HepG2 (cell line): ENCODE results near the gene PRR12. TPM values are rescaled to one million over a fixed set of nuclear protein-coding genes. Genes with fewer than 3 reads are reported as not detected.
A peak's percentile ranks its signal among the peaks of the same experiment; 100 is the strongest.

Source experiments
- ARID4A ChIP-seq: sonication (generic); formaldehyde crosslinking; IDR thresholded peaks from 2 replicates; pipeline ENCODE4 v1.5.0; 2020; ENCODE audit warnings: mild to moderate bottlenecking, missing genetic modification reagents, borderline replicate concordance
- E2F1 ChIP-seq: sonication (generic); formaldehyde crosslinking; IDR thresholded peaks from 2 replicates; pipeline ENCODE4 v1.5.0; 2020; ENCODE audit warnings: missing genetic modification reagents
- ESRRA ChIP-seq: sonication (generic); formaldehyde crosslinking; IDR thresholded peaks from 2 replicates; pipeline ENCODE4 v1.5.1; 2020; ENCODE audit warnings: mild to moderate bottlenecking, low read depth, missing genetic modification reagents
- FOXA3 ChIP-seq: IDR thresholded peaks from 2 replicates; pipeline ENCODE4 v1.6.1; 2016; ENCODE audit warnings: missing genetic modification reagents, missing compliant biosample characterization
- HDAC1 ChIP-seq: sonication (generic); formaldehyde crosslinking; IDR thresholded peaks from 2 replicates; pipeline ENCODE4 v1.5.1; 2020; ENCODE audit warnings: mild to moderate bottlenecking, missing genetic modification reagents
- HDAC2 ChIP-seq: sonication (generic); formaldehyde crosslinking; IDR thresholded peaks from 2 replicates; pipeline ENCODE4 v1.4.0; 2020; ENCODE audit warnings: missing genetic modification reagents
- HNF4G ChIP-seq, 2 experiments: sonication (generic) in 1 of 2; formaldehyde crosslinking in 1 of 2; IDR thresholded peaks; 2 replicates each; pipeline versions ENCODE4 v1.4.0 to v1.6.1; 2011 to 2020; ENCODE audit warnings: borderline replicate concordance in 2 of 2, low read depth in 2 of 2, mild to moderate bottlenecking in 2 of 2, low read length in 1 of 2, missing genetic modification reagents in 1 of 2, moderate library complexity in 1 of 2
- KLF13 ChIP-seq: sonication (generic); formaldehyde crosslinking; IDR thresholded peaks from 2 replicates; pipeline ENCODE4 v1.4.0; 2020; ENCODE audit warnings: mild to moderate bottlenecking, missing genetic modification reagents
- NR2C2 ChIP-seq: sonication (generic); formaldehyde crosslinking; IDR thresholded peaks from 2 replicates; pipeline ENCODE4 v1.4.0; 2020; ENCODE audit warnings: missing genetic modification reagents, mild to moderate bottlenecking, moderate library complexity, borderline replicate concordance
- SMC3 ChIP-seq: IDR thresholded peaks from 2 replicates; pipeline ENCODE4 v1.6.1; 2011; ENCODE audit warnings: low read length, improper control_type of control experiment
- SPEN ChIP-seq: sonication (generic); formaldehyde crosslinking; IDR thresholded peaks from 2 replicates; pipeline ENCODE4 v1.5.1; 2020; ENCODE audit warnings: low read depth, mild to moderate bottlenecking, missing genetic modification reagents
- TEAD3 ChIP-seq: optimal IDR thresholded peaks from 2 replicates; pipeline ENCODE3; 2016; ENCODE audit warnings: borderline replicate concordance
- ZNF10 ChIP-seq: sonication (generic); formaldehyde crosslinking; IDR thresholded peaks from 2 replicates; pipeline ENCODE4 v1.4.0; 2020; ENCODE audit warnings: mild to moderate bottlenecking, low read depth, missing genetic modification reagents, borderline replicate concordance
- ZNF121 ChIP-seq: sonication (generic); formaldehyde crosslinking; IDR thresholded peaks from 2 replicates; pipeline ENCODE4 v1.5.0; 2020; ENCODE audit warnings: mild to moderate bottlenecking, missing genetic modification reagents
- ZNF597 ChIP-seq: sonication (generic); formaldehyde crosslinking; IDR thresholded peaks from 2 replicates; pipeline ENCODE4 v1.5.0; 2020; ENCODE audit warnings: missing genetic modification reagents
- ZNF614 ChIP-seq: IDR thresholded peaks from 2 replicates; pipeline ENCODE4 v1.6.1; 2018; ENCODE audit warnings: missing biosample characterization, missing genetic modification reagents, inconsistent platforms, borderline replicate concordance
- polyA plus RNA-seq, 8 experiments: library from polyadenylated mRNA; depleted of rRNA in 3 of 8; stranded (reverse) in 7 of 8; unstranded in 1 of 8; fragments of >200 nt; fragmentation: Illumina TruSeq in 4 of 8; extraction: Trizol in 4 of 8; gene quantifications; 2 replicates each; pipeline versions ENCODE4 v1.2.1 to v1.2.3, GENCODE V29; 2011 to 2016; ENCODE audit warnings: low read depth in 4 of 8, missing spikeins in 1 of 8, mixed read lengths in 1 of 8; ENCODE audit not compliant: insufficient read depth in 1 of 8
- total RNA-seq, 5 experiments: library from RNA; depleted of rRNA; stranded (reverse); fragments of >200 nt; fragmentation: Illumina TruSeq; extraction: Trizol; gene quantifications; 2 replicates each; pipeline ENCODE4 v1.2.3, GENCODE V29; 2016; ENCODE audit warnings: low read depth in 1 of 5

PRR12 gene
- total and polyA plus RNA-seq, 2 of the 13 experiments (the other 11 are each of a cell fraction or from before 2014, with no cell fraction given): 0.62 to 1.5 TPM

GRCh38 chr19:49570997-49571676 lies 19.8 kb upstream of the PRR12 start (continued):
- TF ChIP-seq ARID4A (peak; percentile 59; the same call in 1 of the 2 replicates), ZNF10 (peak; percentile 100), ZNF597 (CRISPR knock-in tag) (no peak), HDAC2 (CRISPR knock-in tag) (0 out of 2 replicates have a peak, but pooled peaks have one; percentile 45), KLF13 (CRISPR knock-in tag) (no peak), NR2C2 (CRISPR knock-in tag) (no peak), HNF4G (IDR thresholded peaks at IDR 0.05; ENCODE audit: borderline replicate concordance, low read depth, low read length) (peak; percentile 21; the same call in 1 of the 2 replicates), HNF4G (CRISPR knock-in tag; IDR thresholded peaks at IDR 0.05; ENCODE audit: borderline replicate concordance, low read depth) (no peak), SPEN (no peak), SMC3 (peak; percentile 49; the same call in 1 of the 2 replicates), E2F1 (CRISPR knock-in tag) (no peak), TEAD3 (CRISPR knock-in tag) (peak; percentile 38), ZNF614 (CRISPR knock-in tag) (peak; percentile 50; the same call in 1 of the 2 replicates), ZNF121 (CRISPR knock-in tag) (peak; percentile 33; the same call in 1 of the 2 replicates), ESRRA (peak; percentile 38; the same call in 1 of the 2 replicates), HDAC1 (peak; percentile 35; the same call in 1 of the 2 replicates), FOXA3 (CRISPR knock-in tag) (peak; percentile 26; the same call in 1 of the 2 replicates)
